AG08396 (cell line): Measurements from ENCODE around the gene NDUFC1.
"Not testable (repeated sequence)": the region's sequence is repeated elsewhere in the genome, so short reads cannot be mapped to it uniquely, and the experiment has no call there.

Experiments
- DNase-seq: peaks from one replicate; pipeline ENCODE4 v3.0.0; 2012; ENCODE audit warnings: low spot score, mixed read lengths

NDUFC1 gene

GRCh38 chr4:139301821-139302611, at the start of gene NDUFC1:
Gene NDUFC1, minus strand, starts transcription at chr4:139302477. Its CDS starts 6,679 bp downstream, at chr4:139295798.
- DNase-seq, result peak; percentile 55

- DNase-seq, result no peak
Observed at GRCh38 chr4:139337612-139338011, 35.3 kb upstream of the NDUFC1 start.

- DNase-seq, result no peak
Observed at GRCh38 chr4:139333046-139333445, 30.8 kb upstream of the NDUFC1 start.

- DNase-seq, result no peak
Observed at GRCh38 chr4:139331185-139331584, 28.9 kb upstream of the NDUFC1 start.

- DNase-seq, result no peak
Observed at GRCh38 chr4:139330283-139330682, 28.0 kb upstream of the NDUFC1 start.

GRCh38 chr4:139329665-139330200, 27.5 kb upstream of the NDUFC1 start:
- DNase-seq, result no peak

GRCh38 chr4:139324620-139325019, 22.3 kb upstream of the NDUFC1 start:
- DNase-seq, result no peak

- DNase-seq, result not testable (repeated sequence)
Observed at GRCh38 chr4:139322541-139322940, 20.3 kb upstream of the NDUFC1 start.

- DNase-seq, result not testable (repeated sequence)
Observed at GRCh38 chr4:139322070-139322469, 19.8 kb upstream of the NDUFC1 start.

- DNase-seq, result no peak
Observed at GRCh38 chr4:139319571-139319970, 17.3 kb upstream of the NDUFC1 start.

GRCh38 chr4:139317635-139318034, 15.4 kb upstream of the NDUFC1 start:
- no peak for DNase-seq

- no peak for DNase-seq
Observed at GRCh38 chr4:139316733-139317132, 14.5 kb upstream of the NDUFC1 start.

- no peak for DNase-seq
Observed at GRCh38 chr4:139315221-139315675, 13.0 kb upstream of the NDUFC1 start.

GRCh38 chr4:139314047-139314800, 11.9 kb upstream of the NDUFC1 start:
- no peak for DNase-seq

GRCh38 chr4:139313414-139313813, 11.1 kb upstream of the NDUFC1 start:
- DNase-seq, result not testable (repeated sequence)

- DNase-seq, result no peak
Observed at GRCh38 chr4:139312552-139313332, 10.5 kb upstream of the NDUFC1 start.

- no peak for DNase-seq
Observed at GRCh38 chr4:139311909-139312308, 9.6 kb upstream of the NDUFC1 start.

GRCh38 chr4:139304920-139305319, 2.6 kb upstream of the NDUFC1 start:
- no peak for DNase-seq

GRCh38 chr4:139301113-139301820, 1.0 kb downstream of the NDUFC1 start, which contains the start of gene NAA15:
Gene NAA15, plus strand, starts transcription at chr4:139301505. Its CDS starts 273 bp downstream, at chr4:139301778.
- peak; percentile 97 for DNase-seq

GRCh38 chr4:139300431-139301112, 1.7 kb downstream of the NDUFC1 start:
- DNase-seq, result peak; percentile 34

GRCh38 chr4:139299536-139299935, 2.7 kb downstream of the NDUFC1 start:
- DNase-seq, result no peak
